ENCODE results near the gene POLR2L. TPM values are rescaled to one million over a fixed set of nuclear protein-coding genes. Genes with fewer than 3 reads are reported as not detected.

Gene POLR2L
- total RNA-seq, 1 donor from 2014 or later: 76.7 TPM

GRCh38 chr11:875203-875602 lies 32.9 kb upstream of the POLR2L start:
- TF ChIP-seq CTCF (IDR thresholded peaks at IDR 0.05; ENCODE audit: unreplicated experiment): no peak
- DNase-seq (ENCODE audit: low spot score): no peak
- Mint-ChIP-seq H3K27me3 (ENCODE audit: unreplicated experiment) (peaks cover 3% of the 10 kb centered on the region), H3K4me1 (ENCODE audit: unreplicated experiment) (no peaks in the 10 kb centered on the region), H3K9me3 (ENCODE audit: unreplicated experiment) (no peaks in the 10 kb centered on the region), H3K4me3 (ENCODE audit: unreplicated experiment) (no peak overlapping the region), H3K27ac (ENCODE audit: unreplicated experiment) (no peak overlapping the region), H3K36me3 (ENCODE audit: low read depth, unreplicated experiment) (peaks cover 18% of the 10 kb centered on the region)

- Mint-ChIP-seq H3K4me1 (ENCODE audit: unreplicated experiment) (no peaks in the 10 kb centered on the region), H3K4me3 (ENCODE audit: unreplicated experiment) (no peak overlapping the region), H3K27ac (ENCODE audit: unreplicated experiment) (no peak overlapping the region), H3K36me3 (ENCODE audit: low read depth, unreplicated experiment) (peaks cover 14% of the 10 kb centered on the region), H3K27me3 (ENCODE audit: unreplicated experiment) (peaks cover 4% of the 10 kb centered on the region), H3K9me3 (ENCODE audit: unreplicated experiment) (no peaks in the 10 kb centered on the region)
- TF ChIP-seq CTCF (IDR thresholded peaks at IDR 0.05; ENCODE audit: unreplicated experiment): no peak
- no peak for DNase-seq (ENCODE audit: low spot score)
Measured at GRCh38 chr11:873706-874105, 31.4 kb upstream of the POLR2L start.

GRCh38 chr11:872799-873198 lies 30.5 kb upstream of the POLR2L start:
- no peak overlapping the region for H3K4me3 Mint-ChIP-seq (ENCODE audit: unreplicated experiment)
- no peak for TF ChIP-seq CTCF (IDR thresholded peaks at IDR 0.05; ENCODE audit: unreplicated experiment)
- no peak for DNase-seq (ENCODE audit: low spot score)

GRCh38 chr11:871472-871871 lies 29.1 kb upstream of the POLR2L start:
- Mint-ChIP-seq H3K27me3 (ENCODE audit: unreplicated experiment) (peaks cover 14% of the 10 kb centered on the region), H3K36me3 (ENCODE audit: low read depth, unreplicated experiment) (peaks cover 14% of the 10 kb centered on the region), H3K4me1 (ENCODE audit: unreplicated experiment) (no peaks in the 10 kb centered on the region), H3K9me3 (ENCODE audit: unreplicated experiment) (no peaks in the 10 kb centered on the region), H3K27ac (ENCODE audit: unreplicated experiment) (no peak overlapping the region), H3K4me3 (ENCODE audit: unreplicated experiment) (no peak overlapping the region)
- DNase-seq (ENCODE audit: low spot score): no peak
- no peak for TF ChIP-seq CTCF (IDR thresholded peaks at IDR 0.05; ENCODE audit: unreplicated experiment)

More at GRCh38 chr11:872799-873198, 30.5 kb upstream of the POLR2L start:
- H3K9me3 Mint-ChIP-seq (ENCODE audit: unreplicated experiment): no peaks in the 10 kb centered on the region
- peaks cover 11% of the 10 kb centered on the region for H3K27me3 Mint-ChIP-seq (ENCODE audit: unreplicated experiment)
- no peaks in the 10 kb centered on the region for H3K4me1 Mint-ChIP-seq (ENCODE audit: unreplicated experiment)
- no peak overlapping the region for H3K27ac Mint-ChIP-seq (ENCODE audit: unreplicated experiment)
- H3K36me3 Mint-ChIP-seq (ENCODE audit: low read depth, unreplicated experiment): peaks cover 14% of the 10 kb centered on the region

GRCh38 chr11:870418-870817 lies 28.1 kb upstream of the POLR2L start:
- peaks cover 14% of the 10 kb centered on the region for H3K27me3 Mint-ChIP-seq (ENCODE audit: unreplicated experiment)
- no peaks in the 10 kb centered on the region for H3K9me3 Mint-ChIP-seq (ENCODE audit: unreplicated experiment)
- no peak overlapping the region for H3K27ac Mint-ChIP-seq (ENCODE audit: unreplicated experiment)
- H3K4me1 Mint-ChIP-seq (ENCODE audit: unreplicated experiment): no peaks in the 10 kb centered on the region
- peaks cover 7% of the 10 kb centered on the region for H3K36me3 Mint-ChIP-seq (ENCODE audit: low read depth, unreplicated experiment)
- no peak for TF ChIP-seq CTCF (IDR thresholded peaks at IDR 0.05; ENCODE audit: unreplicated experiment)
- DNase-seq (ENCODE audit: low spot score): no peak
- H3K4me3 Mint-ChIP-seq (ENCODE audit: unreplicated experiment): no peak overlapping the region

All from endothelial cell (in vitro differentiated cells).